ENCODE results near the gene PRM1.

The PRM1 gene

DNA sequence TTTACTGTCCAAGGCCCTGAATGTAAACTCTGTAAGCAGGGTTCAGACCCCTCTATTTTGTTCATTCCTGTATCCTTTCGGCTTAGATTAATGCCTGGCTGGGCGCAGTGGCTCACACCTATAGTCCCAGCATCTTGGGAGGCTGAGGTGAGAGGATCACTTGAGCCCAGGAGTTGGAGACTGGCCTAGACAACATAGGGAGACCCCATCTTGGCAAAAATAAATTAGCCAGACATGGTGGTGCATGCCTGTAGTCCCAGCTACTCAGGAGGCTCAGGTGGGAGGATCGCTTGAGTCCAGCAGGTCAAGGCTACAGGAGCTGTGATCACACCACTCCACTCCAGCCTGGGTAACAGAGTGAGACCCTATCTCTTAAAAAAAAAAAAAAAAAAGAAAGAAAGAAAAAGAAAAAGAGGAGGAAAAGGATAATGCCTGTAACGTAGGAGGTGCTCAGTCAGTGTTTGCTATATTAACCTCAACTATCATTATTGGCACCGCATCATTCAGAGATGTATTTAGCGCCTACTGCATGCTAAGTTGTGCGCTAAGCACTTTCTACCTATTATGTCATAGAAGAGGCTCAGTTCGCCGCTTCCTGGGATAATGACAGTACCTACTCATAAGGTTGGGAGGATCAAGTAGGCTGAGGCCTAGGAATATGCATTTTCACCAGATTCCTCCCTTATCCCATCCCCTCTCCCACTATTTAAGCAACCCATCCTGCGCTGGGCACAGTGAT lies 30.2 kb downstream of the PRM1 start:
- no peak for DNase-seq (ENCODE audit: low read depth, low spot score)
- WGBS (ENCODE audit: insufficient coverage, insufficient read length) = no CpG with 5 or more reads among the region's 10 CpGs
- no peaks in the 10 kb centered on the region for H3K27me3 ChIP-seq (ENCODE audit: control insufficient read depth, insufficient read depth, low read length)

GRCh38 chr16:11250091-11250785 lies 30.9 kb downstream of the PRM1 start:
- WGBS (ENCODE audit: insufficient coverage, insufficient read length) = no CpG with 5 or more reads among the region's 16 CpGs
- Histone ChIP-seq H3K27ac (ENCODE audit: low read length) (no peak overlapping the region), H3K4me1 (ENCODE audit: control insufficient read depth, insufficient read depth, low read length) (0 out of 2 replicates have a peak, but pooled peaks cover 1% of the 10 kb centered on the region), H3K27me3 (ENCODE audit: control insufficient read depth, insufficient read depth, low read length) (no peaks in the 10 kb centered on the region), H3K36me3 (ENCODE audit: control insufficient read depth, insufficient read depth, low read length) (peaks cover 8% of the 10 kb centered on the region; the same call in 1 of the 2 replicates), H3K4me3 (ENCODE audit: low read length) (no peak overlapping the region), H3K9me3 (ENCODE audit: control insufficient read depth, insufficient read depth, low read length) (no peaks in the 10 kb centered on the region)
- DNase-seq (ENCODE audit: low read depth, low spot score) = no peak

More for the DNA sequence above, 30.2 kb downstream of the PRM1 start:
- H3K36me3 ChIP-seq (ENCODE audit: control insufficient read depth, insufficient read depth, low read length) = peaks cover 8% of the 10 kb centered on the region; the same call in 1 of the 2 replicates
- H3K9me3 ChIP-seq (ENCODE audit: control insufficient read depth, insufficient read depth, low read length) = no peaks in the 10 kb centered on the region
- H3K27ac ChIP-seq (ENCODE audit: low read length) = no peak overlapping the region
- 0 out of 2 replicates have a peak, but pooled peaks cover 1% of the 10 kb centered on the region for H3K4me1 ChIP-seq (ENCODE audit: control insufficient read depth, insufficient read depth, low read length)
- H3K4me3 ChIP-seq (ENCODE audit: low read length) = no peak overlapping the region

GRCh38 chr16:11249233-11250061 lies 31.7 kb downstream of the PRM1 start:
- DNase-seq (ENCODE audit: low read depth, low spot score) = no peak
- H3K9me3 ChIP-seq (ENCODE audit: control insufficient read depth, insufficient read depth, low read length) = no peaks in the 10 kb centered on the region
- peaks cover 2% of the 10 kb centered on the region; the same call in 1 of the 2 replicates for H3K36me3 ChIP-seq (ENCODE audit: control insufficient read depth, insufficient read depth, low read length)
- WGBS (ENCODE audit: insufficient coverage, insufficient read length) = no CpG with 5 or more reads among the region's 63 CpGs
- no peak overlapping the region for H3K27ac ChIP-seq (ENCODE audit: low read length)
- H3K27me3 ChIP-seq (ENCODE audit: control insufficient read depth, insufficient read depth, low read length) = no peaks in the 10 kb centered on the region
- H3K4me3 ChIP-seq (ENCODE audit: low read length) = no peak overlapping the region
- H3K4me1 ChIP-seq (ENCODE audit: control insufficient read depth, insufficient read depth, low read length) = 0 out of 2 replicates have a peak, but pooled peaks cover 1% of the 10 kb centered on the region

DNA sequence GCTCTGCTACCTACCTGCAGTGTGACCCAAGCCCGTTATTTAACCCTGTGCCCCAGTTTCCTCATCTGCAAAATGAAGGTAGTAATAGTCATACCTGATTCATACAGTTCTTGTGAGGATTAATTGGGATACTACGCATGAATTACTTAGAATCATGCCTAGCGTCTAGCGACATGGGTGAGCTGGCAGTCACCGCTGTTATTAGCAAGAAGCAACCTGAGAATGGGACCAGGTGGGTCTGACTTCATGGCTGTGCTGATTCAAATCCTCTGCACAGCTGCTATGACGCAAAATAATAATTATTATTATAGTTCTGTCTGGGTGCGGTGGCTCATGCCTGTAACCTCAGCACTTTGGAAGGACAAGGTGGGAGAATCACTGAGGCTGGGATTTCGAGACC lies 33.0 kb downstream of the PRM1 start:
- Histone ChIP-seq H3K4me1 (ENCODE audit: control insufficient read depth, insufficient read depth, low read length) (0 out of 2 replicates have a peak, but pooled peaks cover 1% of the 10 kb centered on the region), H3K27ac (ENCODE audit: low read length) (no peak overlapping the region), H3K27me3 (ENCODE audit: control insufficient read depth, insufficient read depth, low read length) (no peaks in the 10 kb centered on the region), H3K36me3 (ENCODE audit: control insufficient read depth, insufficient read depth, low read length) (no peaks in the 10 kb centered on the region; the same call in 1 of the 2 replicates), H3K4me3 (ENCODE audit: low read length) (no peak overlapping the region), H3K9me3 (ENCODE audit: control insufficient read depth, insufficient read depth, low read length) (no peaks in the 10 kb centered on the region)
- no CpG with 5 or more reads among the region's 8 CpGs for WGBS (ENCODE audit: insufficient coverage, insufficient read length)
- no peak for DNase-seq (ENCODE audit: low read depth, low spot score)

DNA sequence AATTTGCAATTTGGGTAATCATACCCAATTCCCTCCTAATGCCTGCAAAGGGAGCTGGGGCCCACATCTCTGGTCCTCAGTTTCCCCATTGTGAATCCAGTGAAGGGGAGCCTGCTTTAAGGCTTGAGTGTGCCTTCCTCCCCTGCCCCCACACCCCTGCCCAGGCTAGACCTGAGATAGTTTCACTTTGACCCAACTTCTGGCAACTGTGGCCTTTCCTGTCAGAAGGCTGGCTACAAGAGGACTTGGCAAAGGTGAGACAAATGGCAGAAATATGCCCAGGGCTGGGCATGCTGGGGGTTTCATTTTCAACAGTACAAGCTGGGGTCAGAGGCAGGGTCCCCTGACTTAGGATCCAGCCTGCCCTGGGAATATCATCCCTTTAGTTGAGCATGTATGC lies 35.1 kb downstream of the PRM1 start:
- Histone ChIP-seq H3K9me3 (ENCODE audit: control insufficient read depth, insufficient read depth, low read length) (no peaks in the 10 kb centered on the region), H3K27me3 (ENCODE audit: control insufficient read depth, insufficient read depth, low read length) (no peaks in the 10 kb centered on the region), H3K4me1 (ENCODE audit: control insufficient read depth, insufficient read depth, low read length) (no peaks in the 10 kb centered on the region), H3K4me3 (ENCODE audit: low read length) (no peak overlapping the region), H3K27ac (ENCODE audit: low read length) (no peak overlapping the region), H3K36me3 (ENCODE audit: control insufficient read depth, insufficient read depth, low read length) (no peaks in the 10 kb centered on the region; the same call in 1 of the 2 replicates)
- no peak for DNase-seq (ENCODE audit: low read depth, low spot score)

GRCh38 chr16:11245222-11245737 lies 35.9 kb downstream of the PRM1 start:
- no peak overlapping the region for H3K4me3 ChIP-seq (ENCODE audit: low read length)
- no peaks in the 10 kb centered on the region for H3K9me3 ChIP-seq (ENCODE audit: control insufficient read depth, insufficient read depth, low read length)
- no peak overlapping the region for H3K27ac ChIP-seq (ENCODE audit: low read length)
- H3K4me1 ChIP-seq (ENCODE audit: control insufficient read depth, insufficient read depth, low read length) = no peaks in the 10 kb centered on the region
- H3K27me3 ChIP-seq (ENCODE audit: control insufficient read depth, insufficient read depth, low read length) = no peaks in the 10 kb centered on the region
- no CpG with 5 or more reads among the region's 5 CpGs for WGBS (ENCODE audit: insufficient coverage, insufficient read length)
- no peak for DNase-seq (ENCODE audit: low read depth, low spot score)
- no peaks in the 10 kb centered on the region; the same call in 1 of the 2 replicates for H3K36me3 ChIP-seq (ENCODE audit: control insufficient read depth, insufficient read depth, low read length)

GRCh38 chr16:11242658-11243057 lies 38.5 kb downstream of the PRM1 start:
- no CpG with 5 or more reads among the region's 12 CpGs for WGBS (ENCODE audit: insufficient coverage, insufficient read length)
- Histone ChIP-seq H3K27ac (ENCODE audit: low read length) (no peak overlapping the region), H3K4me3 (ENCODE audit: low read length) (no peak overlapping the region), H3K27me3 (ENCODE audit: control insufficient read depth, insufficient read depth, low read length) (no peaks in the 10 kb centered on the region), H3K4me1 (ENCODE audit: control insufficient read depth, insufficient read depth, low read length) (no peaks in the 10 kb centered on the region), H3K9me3 (ENCODE audit: control insufficient read depth, insufficient read depth, low read length) (no peaks in the 10 kb centered on the region), H3K36me3 (ENCODE audit: control insufficient read depth, insufficient read depth, low read length) (no peaks in the 10 kb centered on the region)
- no peak for DNase-seq (ENCODE audit: low read depth, low spot score)

- H3K9me3 ChIP-seq (ENCODE audit: control insufficient read depth, insufficient read depth, low read length) = no peaks in the 10 kb centered on the region
- no CpG with 5 or more reads among the region's 5 CpGs for whole genome bisulfite sequencing (ENCODE audit: insufficient coverage, insufficient read length)
- no peaks in the 10 kb centered on the region for H3K4me1 ChIP-seq (ENCODE audit: control insufficient read depth, insufficient read depth, low read length)
- H3K27me3 ChIP-seq (ENCODE audit: control insufficient read depth, insufficient read depth, low read length) = no peaks in the 10 kb centered on the region
- no peak overlapping the region for H3K4me3 ChIP-seq (ENCODE audit: low read length)
- no peaks in the 10 kb centered on the region for H3K36me3 ChIP-seq (ENCODE audit: control insufficient read depth, insufficient read depth, low read length)
- no peak overlapping the region for H3K27ac ChIP-seq (ENCODE audit: low read length)
- DNase-seq (ENCODE audit: low read depth, low spot score) = no peak
Observed at GRCh38 chr16:11241480-11242204, 39.5 kb downstream of the PRM1 start.

- Histone ChIP-seq H3K27me3 (ENCODE audit: control insufficient read depth, insufficient read depth, low read length) (no peaks in the 10 kb centered on the region), H3K9me3 (ENCODE audit: control insufficient read depth, insufficient read depth, low read length) (no peaks in the 10 kb centered on the region), H3K4me3 (ENCODE audit: low read length) (no peak overlapping the region), H3K27ac (ENCODE audit: low read length) (no peak overlapping the region), H3K36me3 (ENCODE audit: control insufficient read depth, insufficient read depth, low read length) (no peaks in the 10 kb centered on the region), H3K4me1 (ENCODE audit: control insufficient read depth, insufficient read depth, low read length) (no peaks in the 10 kb centered on the region)
- WGBS (ENCODE audit: insufficient coverage, insufficient read length) = no CpG with 5 or more reads among the region's 10 CpGs
- no peak for DNase-seq (ENCODE audit: low read depth, low spot score)
Observed at GRCh38 chr16:11240636-11241473, 40.3 kb downstream of the PRM1 start.
